Caco-2 (cell line): ENCODE measurements around the gene KYNU. TPM values are rescaled to one million over a fixed set of nuclear protein-coding genes. Genes with fewer than 3 reads are reported as not detected.

ENCODE experiments used
- BruUV-seq: library from RNA; stranded (reverse); fragments of 400-500 nt; replicated peaks from 2 replicates; lab custom pipeline; 2021; lab: Mats Ljungman, UMichigan
- CTCF ChIA-PET: fragments of 300-600 bp; sonication (Branson Sonifier 250); formaldehyde crosslinking; loops from one replicate; lab custom pipeline; 2022; ENCODE audit warnings: antibody characterized with exemption; lab: Charles Lee
- POLR2A ChIA-PET: fragments of 300-600 bp; sonication (Branson Sonifier 250); formaldehyde crosslinking; loops from one replicate; lab custom pipeline; 2022; ENCODE audit warnings: antibody characterized with exemption; lab: Charles Lee
- DNase-seq, 2 experiments: peaks; one replicate each; pipeline versions ENCODE4 v3.0.0 to v3.0.0-alpha.2; 2020 to 2022
- H3K27me3 ChIP-seq: replicated peaks from 2 replicates; pipeline ENCODE4 v1.6.0; 2011; ENCODE audit warnings: low read length; ENCODE audit not compliant: control insufficient read depth, insufficient read depth
- H3K36me3 ChIP-seq: 2 replicates; pipeline ENCODE4 v1.5.1; 2011; ENCODE audit warnings: low read length; ENCODE audit not compliant: control insufficient read depth, insufficient read depth
- H3K4me1 ChIP-seq: fragments of 250-450 bp; sonication (Bioruptor Pico); 2 replicates; pipeline ENCODE4 v1.5.1; 2020; ENCODE audit warnings: mild to moderate bottlenecking
- H3K4me3 ChIP-seq: 2 replicates; pipeline ENCODE4 v1.5.1; 2011; ENCODE audit warnings: low read depth, mild to moderate bottlenecking, control low read depth, low read length
- H3K9me3 ChIP-seq: fragments of 250-450 bp; sonication (Bioruptor Pico); 2 replicates; pipeline ENCODE4 v1.5.1; 2020; ENCODE audit warnings: mild to moderate bottlenecking, moderate library complexity
- H3K27ac Mint-ChIP-seq: one replicate; pipeline ENCODE4 v1.8.0; 2022; ENCODE audit warnings: mixed read lengths; ENCODE audit not compliant: unreplicated experiment
- H3K27me3 Mint-ChIP-seq: one replicate; pipeline ENCODE4 v1.8.0; 2022; ENCODE audit warnings: mixed read lengths; ENCODE audit not compliant: insufficient read depth, unreplicated experiment
- H3K36me3 Mint-ChIP-seq: one replicate; pipeline ENCODE4 v1.8.0; 2022; ENCODE audit warnings: mild to moderate bottlenecking, mixed read lengths; ENCODE audit not compliant: insufficient read depth, unreplicated experiment
- H3K4me1 Mint-ChIP-seq: one replicate; pipeline ENCODE4 v1.8.0; 2022; ENCODE audit warnings: low read depth, mixed read lengths; ENCODE audit not compliant: unreplicated experiment
- H3K4me3 Mint-ChIP-seq: one replicate; pipeline ENCODE4 v1.8.0; 2022; ENCODE audit warnings: mild to moderate bottlenecking, moderate library complexity, mixed read lengths; ENCODE audit not compliant: unreplicated experiment
- H3K9me3 Mint-ChIP-seq: one replicate; pipeline ENCODE4 v1.8.0; 2022; ENCODE audit warnings: mixed read lengths; ENCODE audit not compliant: unreplicated experiment
- CTCF ChIP-seq, 2 experiments: fragments of 200-600 bp in 1 of 2; IDR thresholded peaks; 1 replicate in 1 of 2; 2 replicates in 1 of 2; pipeline versions ENCODE4 v1.5.1 to v1.8.0; 2011 to 2022; ENCODE audit warnings: antibody characterized with exemption in 1 of 2, control low read depth in 1 of 2, inconsistent platforms in 1 of 2, low read depth in 1 of 2, low read length in 1 of 2, mild to moderate bottlenecking in 1 of 2, moderate library complexity in 1 of 2; ENCODE audit not compliant: insufficient read depth in 1 of 2, severe bottlenecking in 1 of 2, unreplicated experiment in 1 of 2
- intact Hi-C: fragments of 100-400 bp; cut with micrococcal nuclease; formaldehyde crosslinking; loops from one replicate; pipeline ENCODE4 v1.10.0; 2022; ENCODE audit not compliant: unreplicated experiment
- total RNA-seq: library from RNA; stranded (reverse); gene quantifications from 2 replicates; pipeline ENCODE4 v1.2.3, GENCODE V29; 2022

KYNU gene
- total RNA-seq, 1 experiment from 2014 or later: 4.3 TPM

- BruUV-seq: no TSS peak
- peaks cover 20% of the 10 kb centered on the region for H3K4me1 Mint-ChIP-seq
- Histone ChIP-seq H3K4me1 (peaks cover 39% of the 10 kb centered on the region), H3K9me3 (peaks cover 13% of the 10 kb centered on the region), H3K36me3 (no peaks in the 10 kb centered on the region), H3K4me3 (no peak overlapping the region), H3K27me3 (no peaks in the 10 kb centered on the region)
- DNase-seq: no peak
- TF ChIP-seq CTCF (IDR thresholded peaks at IDR 0.05; ENCODE audit: insufficient read depth in 1 of 2, low read depth in 1 of 2, low read length in 1 of 2, severe bottlenecking in 1 of 2, unreplicated experiment in 1 of 2): no peak
- ChIA-PET CTCF (no interaction called here), POLR2A (no interaction called here)
- H3K36me3 Mint-ChIP-seq: peaks cover 10% of the 10 kb centered on the region
- H3K27ac Mint-ChIP-seq: no peak overlapping the region
- peaks cover 33% of the 10 kb centered on the region for H3K9me3 Mint-ChIP-seq
- no peaks in the 10 kb centered on the region for H3K27me3 Mint-ChIP-seq
- intact Hi-C loops: loop anchor here (2.0 to 5.0 kb wide), 2 partner anchors 20 to 77 kb away; partner anchors contain the start of gene KYNU
- H3K4me3 Mint-ChIP-seq: no peak overlapping the region
Measured at GRCh38 chr2:142954493-142954892, 77.0 kb downstream of the KYNU start.

DNA sequence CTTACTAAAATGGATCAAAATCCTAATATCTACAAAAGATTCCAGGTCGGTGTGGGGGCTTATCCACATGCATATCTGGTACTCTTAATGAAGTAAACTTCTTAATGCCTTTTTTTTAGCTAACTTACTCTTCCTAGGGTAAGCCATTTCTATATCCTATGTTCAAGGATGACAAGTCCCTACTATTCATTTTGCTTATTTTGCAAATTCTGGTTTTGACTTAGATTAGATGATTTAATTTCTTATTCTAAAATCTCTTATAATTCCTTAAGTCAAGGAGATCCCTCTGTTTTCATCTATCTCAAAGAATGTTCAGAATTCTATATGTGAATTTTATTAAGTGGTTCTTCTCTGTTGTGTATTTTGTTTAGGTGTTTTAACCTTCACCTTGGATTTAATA lies 79.7 kb downstream of the KYNU start:
- intact Hi-C loops: no loop called here
- Mint-ChIP-seq H3K27me3 (no peaks in the 10 kb centered on the region), H3K9me3 (peaks cover 11% of the 10 kb centered on the region), H3K4me3 (no peak overlapping the region), H3K36me3 (no peaks in the 10 kb centered on the region), H3K27ac (no peak overlapping the region), H3K4me1 (peaks cover 11% of the 10 kb centered on the region)
- no TSS peak for BruUV-seq
- no peak for DNase-seq
- Histone ChIP-seq H3K36me3 (no peaks in the 10 kb centered on the region), H3K4me3 (no peak overlapping the region), H3K27me3 (no peaks in the 10 kb centered on the region), H3K4me1 (peaks cover 27% of the 10 kb centered on the region), H3K9me3 (no peaks in the 10 kb centered on the region; the same call in 1 of the 2 replicates)
- no peak for TF ChIP-seq CTCF (IDR thresholded peaks at IDR 0.05; ENCODE audit: insufficient read depth in 1 of 2, low read depth in 1 of 2, low read length in 1 of 2, severe bottlenecking in 1 of 2, unreplicated experiment in 1 of 2)
- ChIA-PET CTCF (no interaction called here), POLR2A (no interaction called here)

DNA sequence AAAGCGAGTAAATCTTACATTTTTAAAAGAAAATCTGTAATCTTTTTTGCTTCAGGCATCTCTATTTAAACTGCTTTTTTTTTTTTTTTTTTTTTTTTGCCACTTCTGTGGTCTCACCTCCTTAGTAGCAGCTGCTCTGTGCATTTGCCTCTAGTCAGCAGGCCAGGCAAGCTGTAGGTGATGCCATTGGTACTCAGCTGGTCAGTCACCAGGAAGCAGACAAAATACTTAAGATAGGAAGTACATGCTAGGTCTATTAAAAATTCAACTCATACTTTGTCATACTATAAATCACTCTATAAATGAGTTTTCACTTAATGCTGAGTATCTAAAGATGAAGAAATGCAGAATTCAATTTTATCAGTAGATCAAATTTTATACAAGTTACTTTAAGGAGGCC lies 83.7 kb downstream of the KYNU start:
- no peaks in the 10 kb centered on the region for H3K4me1 Mint-ChIP-seq
- H3K27me3 Mint-ChIP-seq: no peaks in the 10 kb centered on the region
- H3K9me3 Mint-ChIP-seq: peaks cover 15% of the 10 kb centered on the region
- no peak for TF ChIP-seq CTCF (IDR thresholded peaks at IDR 0.05; ENCODE audit: insufficient read depth in 1 of 2, low read depth in 1 of 2, low read length in 1 of 2, severe bottlenecking in 1 of 2, unreplicated experiment in 1 of 2)
- no TSS peak for BruUV-seq
- H3K4me1 ChIP-seq: peaks cover 16% of the 10 kb centered on the region
- no peaks in the 10 kb centered on the region for H3K27me3 ChIP-seq
- peaks cover 4% of the 10 kb centered on the region for H3K36me3 Mint-ChIP-seq
- ChIA-PET POLR2A (no interaction called here), CTCF (no interaction called here)
- intact Hi-C loops: no loop called here
- no peak for DNase-seq
- no peak overlapping the region for H3K4me3 Mint-ChIP-seq
- no peak overlapping the region for H3K4me3 ChIP-seq
- H3K36me3 ChIP-seq: no peaks in the 10 kb centered on the region
- H3K9me3 ChIP-seq: peaks cover 4% of the 10 kb centered on the region
- H3K27ac Mint-ChIP-seq: no peak overlapping the region
